ENCODE measurements around the gene PLEKHJ1.

- TF ChIP-seq CTCF (IDR thresholded peaks at IDR 0.05) (no peak), POLR2A (IDR thresholded peaks at IDR 0.05) (no peak), EP300 (IDR thresholded peaks at IDR 0.05) (no peak), POLR2AphosphoS5 (IDR thresholded peaks at IDR 0.05) (no peak)
Measured at GRCh38 chr19:2239173-2239572, 3.0 kb upstream of the PLEKHJ1 start.

Data from sigmoid colon (tissue), 4 donors.